ENCODE results near the gene SPHK2.

DNA sequence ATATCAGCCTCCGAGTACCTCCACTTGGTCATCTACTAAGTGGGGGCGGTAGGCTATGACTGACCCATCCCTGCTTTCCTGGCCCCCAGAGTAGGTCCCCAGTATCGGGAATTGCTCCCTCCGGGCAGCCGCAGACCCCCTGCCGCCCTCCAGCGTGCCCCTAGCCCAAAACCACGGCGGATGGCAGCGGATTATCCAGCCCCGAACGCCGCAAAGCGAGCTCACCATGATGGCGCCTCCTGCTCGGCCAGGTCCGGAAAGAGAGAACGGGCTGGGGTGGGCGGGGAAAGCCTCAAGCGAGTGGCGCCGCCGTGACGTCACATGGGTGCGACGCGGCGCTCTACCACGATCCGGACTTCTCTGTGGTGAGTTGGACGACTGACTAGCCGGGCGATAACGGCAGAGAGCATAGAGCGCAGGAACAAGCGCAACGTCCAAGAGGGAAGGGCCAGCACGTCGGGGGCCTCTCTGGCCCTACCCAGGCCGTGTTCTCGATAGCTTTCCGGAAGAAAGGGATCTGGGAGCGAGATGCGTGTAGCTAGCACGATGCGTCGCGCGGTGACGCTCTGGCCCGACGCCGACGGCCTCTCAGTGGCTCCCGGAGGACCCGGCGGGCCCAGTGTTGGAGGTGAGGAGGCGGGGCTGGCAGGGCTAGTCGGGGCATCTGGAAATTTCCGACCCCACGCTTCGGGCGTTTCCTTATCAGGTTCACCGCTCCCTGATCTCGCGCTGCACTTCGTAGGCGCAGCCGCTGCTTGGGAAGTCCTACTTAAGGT is at the start of gene SPHK2, which contains the start of gene RPL18:
- TF ChIP-seq POLR2AphosphoS5 (IDR thresholded peaks at IDR 0.05), result peak; percentile 73 to 98 (median 76)
- TF ChIP-seq, protein P1, sequence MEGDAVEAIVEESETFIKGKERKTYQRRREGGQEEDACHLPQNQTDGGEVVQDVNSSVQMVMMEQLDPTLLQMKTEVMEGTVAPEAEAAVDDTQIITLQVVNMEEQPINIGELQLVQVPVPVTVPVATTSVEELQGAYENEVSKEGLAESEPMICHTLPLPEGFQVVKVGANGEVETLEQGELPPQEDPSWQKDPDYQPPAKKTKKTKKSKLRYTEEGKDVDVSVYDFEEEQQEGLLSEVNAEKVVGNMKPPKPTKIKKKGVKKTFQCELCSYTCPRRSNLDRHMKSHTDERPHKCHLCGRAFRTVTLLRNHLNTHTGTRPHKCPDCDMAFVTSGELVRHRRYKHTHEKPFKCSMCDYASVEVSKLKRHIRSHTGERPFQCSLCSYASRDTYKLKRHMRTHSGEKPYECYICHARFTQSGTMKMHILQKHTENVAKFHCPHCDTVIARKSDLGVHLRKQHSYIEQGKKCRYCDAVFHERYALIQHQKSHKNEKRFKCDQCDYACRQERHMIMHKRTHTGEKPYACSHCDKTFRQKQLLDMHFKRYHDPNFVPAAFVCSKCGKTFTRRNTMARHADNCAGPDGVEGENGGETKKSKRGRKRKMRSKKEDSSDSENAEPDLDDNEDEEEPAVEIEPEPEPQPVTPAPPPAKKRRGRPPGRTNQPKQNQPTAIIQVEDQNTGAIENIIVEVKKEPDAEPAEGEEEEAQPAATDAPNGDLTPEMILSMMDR (IDR thresholded peaks at IDR 0.05), result no peak

Data from suprapubic skin (tissue), 3 donors.